Gastroesophageal sphincter (tissue), 3 donors: ENCODE results near the gene ABO.

ENCODE experiments used
- CTCF ChIP-seq, 4 experiments: fragments of 200-600 bp in 2 of 4; fragments of 450-650 bp in 2 of 4; sonication (generic) in 1 of 4; IDR thresholded peaks; one replicate each; pipeline ENCODE4 v1.5.1; 2017 to 2019; ENCODE audit warnings: antibody characterized with exemption in 4 of 4, mild to moderate bottlenecking in 2 of 4, moderate library complexity in 2 of 4
- EP300 ChIP-seq: sonication (generic); formaldehyde crosslinking; IDR thresholded peaks from one replicate; pipeline ENCODE4 v1.6.1; 2017; ENCODE audit warnings: antibody characterized with exemption, mild to moderate bottlenecking
- POLR2A ChIP-seq, 2 donors: fragments of 450-650 bp; IDR thresholded peaks; one replicate each; pipeline ENCODE4 v1.6.1; 2017; ENCODE audit warnings: antibody characterized with exemption in 2 of 2, mild to moderate bottlenecking in 2 of 2, moderate library complexity in 1 of 2

- TF ChIP-seq CTCF (IDR thresholded peaks at IDR 0.05) (no peak), POLR2A (IDR thresholded peaks at IDR 0.05) (no peak), EP300 (no peak)
Measured at GRCh38 chr9:133307301-133307700, 32.3 kb upstream of the ABO start.
